Heart left ventricle (tissue), 16 donors: ENCODE data around the gene SRGAP2. TPM values are rescaled to one million over a fixed set of nuclear protein-coding genes. Genes with fewer than 3 reads are reported as not detected.
"Not testable (repeated sequence)": the region's sequence is repeated elsewhere in the genome, so short reads cannot be mapped to it uniquely, and the experiment has no call there.

ENCODE experiments used
- ATAC-seq, 4 donors: fragments of 200-7000 bp; cut with Tn5 transposase; one replicate each; pipeline ENCODE4 v1.9.1; 2020 to 2022; ENCODE audit warnings: moderate library complexity in 4 of 4, mild to moderate bottlenecking in 3 of 4, moderate number of reproducible peaks in 1 of 4
- DNase-seq, 5 donors: peaks; one replicate each; pipeline ENCODE4 v3.0.0-alpha.2; 2020
- H3K27ac ChIP-seq, 12 donors: fragments of 200-600 bp; sonication (generic) in 4 of 12; one replicate each; pipeline versions ENCODE4 v1.5.0 to v1.8.0; 2016 to 2022; ENCODE audit warnings: mild to moderate bottlenecking in 2 of 12
- H3K27me3 ChIP-seq, 9 donors: fragments of 200-600 bp; sonication (generic) in 2 of 9; one replicate each; pipeline versions ENCODE4 v1.5.1 to v1.8.0; 2016 to 2022; ENCODE audit warnings: mild to moderate bottlenecking in 3 of 9
- H3K36me3 ChIP-seq, 9 donors: fragments of 200-600 bp; sonication (generic) in 2 of 9; one replicate each; pipeline versions ENCODE4 v1.5.0 to v1.8.0; 2018 to 2022; ENCODE audit warnings: mild to moderate bottlenecking in 2 of 9
- H3K4me1 ChIP-seq, 12 donors: fragments of 200-600 bp; sonication (generic) in 4 of 12; one replicate each; pipeline versions ENCODE4 v1.5.0 to v1.8.0; 2016 to 2022; ENCODE audit warnings: mild to moderate bottlenecking in 3 of 12
- H3K4me3 ChIP-seq, 12 donors: fragments of 200-600 bp; sonication (generic) in 4 of 12; one replicate each; pipeline versions ENCODE4 v1.5.0 to v1.8.0; 2017 to 2022; ENCODE audit warnings: mild to moderate bottlenecking in 9 of 12, moderate library complexity in 4 of 12
- H3K9me3 ChIP-seq, 12 donors: fragments of 200-600 bp; sonication (generic) in 4 of 12; one replicate each; pipeline versions ENCODE4 v1.5.0 to v1.8.0; 2016 to 2022; ENCODE audit warnings: mild to moderate bottlenecking in 1 of 12
- WGBS, 4 donors: extraction: QIAGEN DNeasy Blood & Tissue Kit in 2 of 4; methylation state at CpG; one replicate each; pipeline versions ENCODE4 v1.1.5 to v1.1.7; 2013 to 2018; 5-methylcytosine and 5-hydroxymethylcytosine counted together
- intact Hi-C, 10 donors: fragments of 100-400 bp; cut with DNase I; formaldehyde crosslinking; loops; one replicate each; pipeline versions ENCODE4 v1.11.1 to v1.14.2; 2022
- polyA plus RNA-seq, 2 donors: library from polyadenylated mRNA; stranded (reverse); fragments of 200-250 nt; gene quantifications; one replicate each; pipeline ENCODE4 v1.2.3, GENCODE V29; 2013
- total RNA-seq, 9 donors: library from RNA; depleted of rRNA in 2 of 9; stranded (reverse); fragments of >200 nt in 2 of 9; fragmentation: NEBNext Ultra II Directional in 3 of 9; extraction: Animal tissue kit (Norgen Biotek cat#: 25700) in 3 of 9; gene quantifications; one replicate each; pipeline versions ENCODE4 v1.1.0 to v1.2.4, GENCODE V29; 2016 to 2023
- donor health status: ischemic (EF 13 %, LVEDD 7.1; RV severe dilation, severe dysfunction).
- donor health status: healthy with polysubstance abuse.
- donor health status: DM: no; HTN: yes; CAD: no.
- donor health status: DM: no; HTN: no; CAD: no.
- donor health status: ischemic (EF 25% LVEDD 6.9; RV normal size, moderate dysfunction).
- donor health status: ischemic (EF 25% LVEDD 5.7; RV mildly dilated, moderate dysfunction).
- donor health status: healthy.
- donor health status: DM: yes; HTN: yes; CAD: no.
- donor health status: ischemic (EF 35%, LVEDD 5.7; RV mildly dilated, moderate dysfunction).
- donor health status: nonischemic (EF 11% LVEDD 7.7; RV severe dilation, severe dysfunction).
- donor health status: DM: yes; HTN: yes; CAD: no.
- donor health status: PGD.
- donor health status: ischemic (EF 29% LVEDD 5.4; RV normal size, mild dysfunction).
- donor health status: nonischemic (EF 23%, LVEDD 6.1; RV moderate dilation, normal function).

SRGAP2 gene
- total and polyA plus RNA-seq, 11 donors: 8.8 to 56.3 (median 17.5) TPM

GRCh38 chr1:206240288-206240687 is 36.9 kb downstream of the SRGAP2 start:
- H3K9me3 ChIP-seq, H3K27me3 ChIP-seq, intact Hi-C loops, H3K4me3 ChIP-seq, H3K36me3 ChIP-seq, DNase-seq, H3K27ac ChIP-seq, H3K4me1 ChIP-seq: not testable (repeated sequence)
- WGBS, 4 donors: 88 to 98% (median 93%) methylated on average over 4 of the region's 4 CpGs
- peak in 3 of 4 donors; percentile 46 to 58 (median 55) for ATAC-seq

- H3K4me1 ChIP-seq, H3K4me3 ChIP-seq, H3K27ac ChIP-seq, H3K9me3 ChIP-seq, intact Hi-C loops, H3K27me3 ChIP-seq, H3K36me3 ChIP-seq: not testable (repeated sequence)
- 0 to 18% (median 4%) methylated on average over 1 to 3 of the region's 3 CpGs for WGBS, 4 donors
- DNase-seq: peak in 2 of 5 donors; percentile 12 to 14
- ATAC-seq: peak; percentile 66 to 87 (median 78)
Observed at GRCh38 chr1:206243335-206243734, 40.0 kb downstream of the SRGAP2 start.

- H3K27ac ChIP-seq, H3K36me3 ChIP-seq, intact Hi-C loops, H3K9me3 ChIP-seq, H3K27me3 ChIP-seq, ATAC-seq, DNase-seq, H3K4me3 ChIP-seq, H3K4me1 ChIP-seq: not testable (repeated sequence)
- 50 to 65% (median 61%) methylated on average over 1 of the region's 3 CpGs for WGBS, 4 donors
Observed at GRCh38 chr1:206245479-206245878, 42.1 kb downstream of the SRGAP2 start.

- H3K27me3 ChIP-seq, H3K9me3 ChIP-seq, H3K27ac ChIP-seq, H3K36me3 ChIP-seq, H3K4me3 ChIP-seq, H3K4me1 ChIP-seq, intact Hi-C loops, DNase-seq: not testable (repeated sequence)
- peak; percentile 57 to 90 (median 72) for ATAC-seq
- no CpG with 5 or more reads among the region's 10 CpGs for WGBS, 4 donors
Observed at GRCh38 chr1:206246129-206246886, 43.0 kb downstream of the SRGAP2 start.

GRCh38 chr1:206250953-206251681 is 47.8 kb downstream of the SRGAP2 start:
- intact Hi-C loops, H3K4me1 ChIP-seq, ATAC-seq, H3K9me3 ChIP-seq, H3K36me3 ChIP-seq, H3K4me3 ChIP-seq, DNase-seq, H3K27ac ChIP-seq, H3K27me3 ChIP-seq: not testable (repeated sequence)
- 69 to 90% (median 73%) methylated on average over 1 to 2 of the region's 3 CpGs for WGBS, 4 donors

- H3K36me3 ChIP-seq, H3K4me1 ChIP-seq, H3K27ac ChIP-seq, H3K4me3 ChIP-seq, DNase-seq, intact Hi-C loops, H3K9me3 ChIP-seq, H3K27me3 ChIP-seq: not testable (repeated sequence)
- WGBS, 4 donors: 46 to 51% methylated on average over 6 to 7 of the region's 8 CpGs; no CpG with 5 or more reads in 2 of the 4 donors
- peak in 1 of 4 donors; percentile 36 for ATAC-seq
Observed at GRCh38 chr1:206252680-206253335, 49.5 kb downstream of the SRGAP2 start.

Other genes with a start within 250 kb of the SRGAP2 start
- gene RAB7B, start 200.1 kb upstream of the SRGAP2 start, total RNA-seq: 10 to 100 TPM in 1 of 9 donors, 1 to 10 TPM in 6, under 1 TPM in 2; 0.31 to 11.1 (median 1.5) TPM
- gene RAB7B, start 200.1 kb upstream of the SRGAP2 start, polyA plus RNA-seq: under 1 TPM; 0.65 to 0.83 TPM
- 1 to 10 TPM in 1 of 9 donors, not detected in 8; 2.2 TPM for gene CTSE, start 179.6 kb upstream of the SRGAP2 start, total RNA-seq
- gene CTSE, start 179.6 kb upstream of the SRGAP2 start, polyA plus RNA-seq: not detected
- gene RHEX, start 150.4 kb upstream of the SRGAP2 start, total RNA-seq: under 1 TPM in 5 of 9 donors, not detected in 4; 0.16 to 0.60 (median 0.40) TPM
- gene RHEX, start 150.4 kb upstream of the SRGAP2 start, polyA plus RNA-seq: under 1 TPM in 1 of 2 donors, not detected in 1; 0.36 TPM
- gene AVPR1B, start 86.2 kb upstream of the SRGAP2 start, total RNA-seq: not detected
- not detected for gene AVPR1B, start 86.2 kb upstream of the SRGAP2 start, polyA plus RNA-seq
- gene FAM72A, start 702 bp upstream of the SRGAP2 start, total RNA-seq: 1 to 10 TPM in 3 of 9 donors, under 1 TPM in 4, not detected in 2; 0.22 to 5.8 (median 0.65) TPM
- gene FAM72A, start 702 bp upstream of the SRGAP2 start, polyA plus RNA-seq: under 1 TPM; 0.46 to 0.65 TPM